ENCODE results near the gene FAM50A.

- TF ChIP-seq GATA2 (IDR thresholded peaks at IDR 0.05; ENCODE audit: low read depth, low read length) (no peak), GATA3 (IDR thresholded peaks at IDR 0.05; ENCODE audit: low read depth, low read length) (no peak)
Measured at GRCh38 chrX:154472685-154473632, 29.0 kb downstream of the FAM50A start.

All from SH-SY5Y (cell line).